Body of pancreas (tissue), 4 donors: ENCODE measurements around the gene DUS1L. TPM values are rescaled to one million over a fixed set of nuclear protein-coding genes. Genes with fewer than 3 reads are reported as not detected.
A peak's percentile ranks its signal among the peaks of the same experiment; 100 is the strongest.

Experiments
- ATAC-seq: fragments of 150-250 bp; one replicate; pipeline ENCODE4 v1.9.1; 2016
- DNase-seq, 4 donors: peaks; one replicate each; pipeline ENCODE4 v3.0.0-alpha.2; 2019
- H3K27ac ChIP-seq, 4 donors: fragments of 200-600 bp; sonication (generic); 1 replicate in 3 of 4; 2 replicates in 1 of 4; pipeline versions ENCODE4 v1.5.1 to v1.6.1; 2016 to 2019; ENCODE audit warnings: mild to moderate bottlenecking in 1 of 4, mixed read lengths in 1 of 4, moderate library complexity in 1 of 4
- H3K27me3 ChIP-seq, 2 donors: fragments of 200-600 bp; sonication (generic); one replicate each; pipeline ENCODE4 v1.6.0; 2016; ENCODE audit warnings: mild to moderate bottlenecking in 1 of 2
- H3K36me3 ChIP-seq, 2 donors: fragments of 200-600 bp; sonication (generic); replicated peaks in 1 of 2; 2 replicates each; pipeline ENCODE4 v1.5.1; 2016; ENCODE audit warnings: low read depth in 2 of 2; ENCODE audit not compliant: insufficient read depth in 1 of 2
- H3K4me1 ChIP-seq: fragments of 200-600 bp; sonication (generic); one replicate; pipeline ENCODE4 v1.6.0; 2016
- H3K4me3 ChIP-seq, 2 donors: fragments of 200-600 bp; sonication (generic); 1 replicate in 1 of 2; 2 replicates in 1 of 2; pipeline ENCODE4 v1.5.1; 2016 to 2019
- H3K9me3 ChIP-seq, 3 donors: fragments of 200-600 bp; sonication (generic); 1 replicate in 2 of 3; 2 replicates in 1 of 3; pipeline ENCODE4 v1.5.1; 2016
- POLR2A ChIP-seq, 3 donors: fragments of 450-650 bp; IDR thresholded peaks; one replicate each; pipeline ENCODE4 v1.6.1; 2016; ENCODE audit warnings: antibody characterized with exemption in 3 of 3, mild to moderate bottlenecking in 2 of 3
- WGBS, 2 donors: methylation state at CpG; one replicate each; pipeline ENCODE4 v1.1.5; 2017; 5-methylcytosine and 5-hydroxymethylcytosine counted together
- intact Hi-C: fragments of 100-400 bp; cut with DNase I; formaldehyde crosslinking; loops from one replicate; pipeline ENCODE4 v1.15.1; 2023
- total RNA-seq, 2 donors: library from RNA; depleted of rRNA; stranded (reverse); fragments of >200 nt; gene quantifications; one replicate each; pipeline ENCODE4 v1.1.0, GENCODE V29; 2016
- TF ChIP-seq, protein P1 (sequence below), 7 experiments: fragments of 450-650 bp in 4 of 7; fragments of 200-600 bp in 3 of 7; sonication (generic) in 3 of 7; IDR thresholded peaks; one replicate each; pipeline ENCODE4 v1.5.1; 2016 to 2019; ENCODE audit warnings: antibody characterized with exemption in 7 of 7

The DUS1L gene
- total RNA-seq, 2 donors from 2014 or later: 76.0 to 128 TPM

DNA sequence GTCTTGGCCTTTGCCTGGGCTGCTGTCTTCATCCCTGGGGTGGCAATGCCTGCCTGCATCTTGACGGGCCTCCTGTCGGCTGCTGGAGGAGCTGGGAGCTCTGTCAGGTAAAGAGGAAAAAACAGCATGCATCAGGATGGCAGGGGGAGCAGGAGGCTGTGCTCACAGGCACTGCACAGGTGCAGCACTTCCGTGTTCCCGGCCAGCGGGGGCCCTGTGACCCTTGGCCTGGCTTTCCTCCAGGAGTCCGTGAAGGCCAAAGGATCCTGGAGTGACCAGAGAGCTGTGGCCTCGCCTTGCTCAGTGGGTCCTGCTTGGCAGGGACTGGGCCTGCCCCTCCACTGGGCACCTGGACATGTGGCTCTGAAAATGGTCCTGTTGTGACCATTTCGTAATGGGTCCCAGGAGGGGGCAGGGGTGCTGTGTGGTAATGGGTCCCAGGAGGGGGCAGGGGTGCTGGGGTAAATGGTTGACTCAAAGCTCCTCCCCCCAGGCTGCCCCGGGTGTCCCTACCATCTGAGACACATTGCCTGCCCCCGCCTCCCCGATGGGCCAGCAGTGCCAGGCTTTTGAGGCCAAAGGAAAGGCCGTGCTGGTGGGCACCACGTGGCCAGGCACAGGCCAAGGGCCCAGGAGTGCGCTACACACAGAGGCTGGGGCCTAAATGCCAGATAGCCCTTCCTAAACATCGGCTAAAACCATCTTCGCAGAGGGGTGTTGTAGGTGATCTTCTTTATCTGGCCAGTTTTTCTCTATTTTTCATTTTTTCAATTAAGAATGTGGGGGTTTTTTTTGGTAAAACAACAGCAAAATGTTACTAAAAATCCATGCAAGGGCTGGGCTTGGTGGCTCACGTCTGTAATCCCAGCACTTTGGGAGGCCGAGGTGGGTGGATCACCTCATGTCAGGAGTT is 36.4 kb upstream of the DUS1L start:
- intact Hi-C loops: no loop called here
- Histone ChIP-seq H3K9me3 (no peaks in the 10 kb centered on the region), H3K27me3 (no peaks in the 10 kb centered on the region), H3K4me1 (peaks cover 83% of the 10 kb centered on the region), H3K27ac (peak overlapping the region in 3 of 4 donors; percentile 54 to 77 (median 68)), H3K4me3 (no peak overlapping the region), H3K36me3 (no peaks in the 10 kb centered on the region)
- DNase-seq: peak in 3 of 4 donors; percentile 40 to 66 (median 47)
- TF ChIP-seq POLR2A (IDR thresholded peaks at IDR 0.05): no peak
- TF ChIP-seq, protein P1, sequence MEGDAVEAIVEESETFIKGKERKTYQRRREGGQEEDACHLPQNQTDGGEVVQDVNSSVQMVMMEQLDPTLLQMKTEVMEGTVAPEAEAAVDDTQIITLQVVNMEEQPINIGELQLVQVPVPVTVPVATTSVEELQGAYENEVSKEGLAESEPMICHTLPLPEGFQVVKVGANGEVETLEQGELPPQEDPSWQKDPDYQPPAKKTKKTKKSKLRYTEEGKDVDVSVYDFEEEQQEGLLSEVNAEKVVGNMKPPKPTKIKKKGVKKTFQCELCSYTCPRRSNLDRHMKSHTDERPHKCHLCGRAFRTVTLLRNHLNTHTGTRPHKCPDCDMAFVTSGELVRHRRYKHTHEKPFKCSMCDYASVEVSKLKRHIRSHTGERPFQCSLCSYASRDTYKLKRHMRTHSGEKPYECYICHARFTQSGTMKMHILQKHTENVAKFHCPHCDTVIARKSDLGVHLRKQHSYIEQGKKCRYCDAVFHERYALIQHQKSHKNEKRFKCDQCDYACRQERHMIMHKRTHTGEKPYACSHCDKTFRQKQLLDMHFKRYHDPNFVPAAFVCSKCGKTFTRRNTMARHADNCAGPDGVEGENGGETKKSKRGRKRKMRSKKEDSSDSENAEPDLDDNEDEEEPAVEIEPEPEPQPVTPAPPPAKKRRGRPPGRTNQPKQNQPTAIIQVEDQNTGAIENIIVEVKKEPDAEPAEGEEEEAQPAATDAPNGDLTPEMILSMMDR (IDR thresholded peaks at IDR 0.05): no peak
- no peak for ATAC-seq
- WGBS, 2 donors: 48 to 57% methylated on average over 12 to 18 of the region's 18 CpGs

DNA sequence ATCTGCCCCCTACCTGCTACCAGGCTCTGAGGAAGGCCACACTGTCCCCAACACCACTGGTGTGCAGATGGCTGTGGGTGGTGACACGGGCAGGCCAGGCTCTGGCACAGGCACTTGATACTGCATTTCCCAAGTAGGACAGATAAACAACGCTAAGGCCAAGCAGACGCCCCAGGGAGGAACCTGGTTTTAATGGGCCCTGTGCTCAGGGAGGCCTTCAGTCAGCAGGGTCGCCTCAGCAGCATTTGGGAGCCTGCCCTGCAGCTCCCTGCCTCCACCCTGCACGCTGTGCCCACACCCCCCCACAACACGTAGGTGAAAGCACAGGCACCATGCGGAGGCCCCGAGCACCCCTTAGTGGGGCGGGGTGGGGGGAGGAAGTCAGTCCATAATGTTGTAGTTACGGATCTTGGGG is 35.7 kb upstream of the DUS1L start:
- Histone ChIP-seq H3K27ac (peak overlapping the region in 3 of 4 donors; percentile 54 to 77 (median 68)), H3K27me3 (no peaks in the 10 kb centered on the region), H3K4me3 (no peak overlapping the region), H3K9me3 (no peaks in the 10 kb centered on the region), H3K4me1 (peaks cover 83% of the 10 kb centered on the region), H3K36me3 (no peaks in the 10 kb centered on the region)
- WGBS, 2 donors: 40 to 60% methylated on average over 1 to 9 of the region's 10 CpGs
- no peak for DNase-seq
- ATAC-seq: no peak
- intact Hi-C loops: no loop called here
- TF ChIP-seq, protein P1 (IDR thresholded peaks at IDR 0.05): no peak
- TF ChIP-seq POLR2A (IDR thresholded peaks at IDR 0.05): no peak

DNA sequence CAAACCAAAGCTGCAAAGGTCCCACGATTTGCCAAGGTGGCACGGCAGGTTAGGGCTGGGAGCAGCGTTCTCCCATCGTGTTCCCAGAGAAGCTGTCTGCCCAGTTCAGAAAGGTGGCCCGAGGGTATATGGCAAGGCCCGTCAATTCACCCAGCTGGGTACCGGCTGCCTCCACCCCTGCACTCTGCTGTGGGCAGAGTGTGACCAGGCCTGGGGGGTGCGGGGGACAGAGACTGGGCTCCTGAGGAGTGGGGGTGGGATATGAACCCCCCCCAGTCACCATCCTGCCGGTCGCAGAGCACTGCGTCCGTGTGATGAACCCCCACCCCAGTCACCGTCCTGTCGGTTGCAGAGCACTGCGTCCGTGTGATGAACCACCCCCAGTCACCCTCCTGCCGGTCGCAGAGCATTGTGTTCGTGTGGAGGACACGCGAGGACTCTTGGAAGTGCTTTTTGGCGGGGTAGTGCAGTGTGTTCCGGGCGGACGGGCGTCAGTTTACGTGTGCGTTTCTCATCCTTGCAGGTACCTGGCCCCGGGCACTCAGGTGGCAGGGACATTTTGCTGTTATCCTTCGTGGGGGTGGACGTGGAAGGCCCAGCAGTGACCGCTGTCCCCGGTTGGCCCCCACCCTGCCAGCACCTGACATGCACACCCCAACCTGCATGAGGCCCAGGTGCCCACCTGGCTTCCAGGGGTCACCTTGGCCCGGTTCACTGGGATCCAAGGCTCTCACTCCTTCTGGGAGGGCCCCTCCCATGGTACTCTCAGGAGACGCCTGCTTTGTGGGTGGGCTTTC is 35.1 kb upstream of the DUS1L start:
- Histone ChIP-seq H3K36me3 (no peaks in the 10 kb centered on the region), H3K9me3 (no peaks in the 10 kb centered on the region), H3K4me3 (no peak overlapping the region), H3K4me1 (peaks cover 78% of the 10 kb centered on the region), H3K27ac (peak overlapping the region in 3 of 4 donors; percentile 54 to 97 (median 77)), H3K27me3 (no peaks in the 10 kb centered on the region)
- 87 to 89% methylated on average over 14 to 34 of the region's 35 CpGs for WGBS, 2 donors
- no peak for TF ChIP-seq POLR2A (IDR thresholded peaks at IDR 0.05)
- TF ChIP-seq, protein P1 (IDR thresholded peaks at IDR 0.05): no peak
- ATAC-seq (no peak), DNase-seq (no peak)
- intact Hi-C loops: no loop called here

DNA sequence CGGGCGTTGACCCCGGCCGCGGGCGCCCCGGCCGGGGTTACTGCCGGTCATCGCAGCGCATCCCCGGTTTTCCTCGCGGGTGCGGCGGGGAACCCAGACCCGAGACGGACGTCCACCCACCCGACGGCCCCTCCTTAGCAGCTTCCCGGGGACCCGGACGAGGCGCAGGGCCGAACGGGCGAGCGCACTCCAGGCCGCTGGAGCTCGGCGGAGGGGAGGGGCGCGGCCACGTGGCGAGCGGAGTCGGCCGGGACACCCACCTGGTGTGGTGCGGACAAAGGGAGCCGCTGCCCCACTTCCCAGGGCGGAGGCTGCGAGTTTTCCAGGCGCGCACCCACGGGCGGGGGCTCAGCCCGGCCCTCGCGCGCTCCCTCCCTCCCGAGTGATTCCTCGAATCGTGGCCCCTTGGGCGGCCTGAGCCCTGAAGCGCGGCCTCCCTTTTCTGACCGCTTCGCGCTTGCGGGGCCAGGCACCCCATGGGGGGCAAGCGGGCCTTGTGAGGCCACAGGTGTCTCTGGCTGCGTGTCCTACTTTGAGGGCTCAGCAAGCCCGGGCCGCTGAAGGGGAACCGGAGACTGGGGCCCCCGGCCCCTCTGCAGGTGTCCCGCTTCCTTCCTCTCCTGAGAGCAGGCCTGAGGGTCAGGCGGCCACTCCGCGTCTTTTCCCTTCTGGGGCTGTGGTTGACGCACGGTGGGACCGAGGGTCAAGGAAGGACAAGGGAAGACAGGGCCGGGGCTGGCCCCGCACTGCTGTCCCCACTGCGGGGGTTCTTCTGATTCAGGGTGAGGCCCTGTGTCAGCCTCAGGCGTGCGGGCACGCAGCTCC is 33.5 kb upstream of the DUS1L start:
- Histone ChIP-seq H3K9me3 (no peaks in the 10 kb centered on the region), H3K27me3 (no peaks in the 10 kb centered on the region), H3K4me1 (peaks cover 64% of the 10 kb centered on the region), H3K27ac (peak overlapping the region; percentile 71 to 97 (median 93)), H3K4me3 (no peak overlapping the region), H3K36me3 (peaks cover 0 to 4% of the 10 kb centered on the region in 2 donors)
- DNase-seq (peak in 1 of 4 donors; percentile 34), ATAC-seq (peak; percentile 2)
- 25% methylated on average over 68 of the region's 80 CpGs; no CpG with 5 or more reads in 1 of the 2 donors for WGBS, 2 donors
- TF ChIP-seq, protein P1 (IDR thresholded peaks at IDR 0.05): no peak
- intact Hi-C loops: no loop called here
